HL-60/S4 treated with phorbol 12-myristate 13-acetate at 8.2 ng/mL for 4 days and 3 days (cell line): ENCODE data around the gene REL.
"Not testable (repeated sequence)": the region's sequence is repeated elsewhere in the genome, so short reads cannot be mapped to it uniquely, and the experiment has no call there.

Experiments used
- in situ Hi-C: fragments of 300-500 bp; cut with MboI; formaldehyde crosslinking; loops from 2 replicates; pipeline ENCODE4 v1.15.0; 2022; ENCODE audit warnings: low sequenced_read_pairs

The REL gene

GRCh38 chr2:60881047-60881932 lies at the start of gene REL:
REL (plus strand) TSS chr2:60881574; CDS start chr2:60881841, 267 bp downstream.
- in situ Hi-C loops: no loop called here

DNA sequence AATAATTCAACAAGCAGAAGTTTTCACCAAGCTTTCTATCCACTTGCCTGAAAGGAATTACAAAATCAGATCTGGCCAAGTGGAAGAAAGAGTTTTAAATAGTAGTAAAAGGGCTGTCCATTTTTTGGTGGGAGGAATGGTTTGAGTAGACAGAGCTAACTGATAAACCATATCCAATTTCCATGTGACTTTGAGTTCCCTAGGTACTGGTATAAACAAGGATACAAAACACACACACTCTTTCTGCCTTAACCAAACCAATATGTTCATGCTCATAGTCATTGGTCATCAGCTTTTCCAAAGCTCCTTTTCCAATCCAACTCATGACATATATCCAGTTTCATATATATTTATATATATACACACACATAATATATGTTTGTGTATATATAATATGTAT lies 49.5 kb upstream of the REL start:
- in situ Hi-C loops: no loop called here

GRCh38 chr2:60832621-60833020 lies 48.8 kb upstream of the REL start:
- in situ Hi-C loops: no loop called here

DNA sequence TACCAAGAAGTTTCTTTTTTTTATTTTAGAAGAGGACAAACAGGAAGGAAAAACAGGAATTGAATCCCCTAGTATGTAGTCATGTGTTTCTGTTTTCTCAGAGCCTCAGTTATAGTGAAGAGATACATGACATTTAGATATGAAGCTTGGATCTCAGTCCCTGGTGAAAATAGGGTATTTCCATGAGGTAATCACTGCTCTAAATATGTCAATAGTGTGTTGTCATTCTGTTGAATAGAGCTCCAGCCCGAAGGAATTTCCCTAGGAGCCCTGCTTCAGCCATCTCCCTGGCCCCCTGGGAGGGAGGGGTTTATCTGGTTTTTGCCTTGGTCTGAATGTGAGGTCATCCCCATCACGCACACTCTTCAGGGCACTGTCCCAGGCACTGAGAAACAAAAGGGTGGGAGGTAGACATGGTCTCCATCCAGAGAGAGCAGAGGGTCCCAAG lies 47.1 kb upstream of the REL start:
- in situ Hi-C loops: no loop called here

GRCh38 chr2:60836491-60836890 lies 44.9 kb upstream of the REL start:
- in situ Hi-C loops: no loop called here

DNA sequence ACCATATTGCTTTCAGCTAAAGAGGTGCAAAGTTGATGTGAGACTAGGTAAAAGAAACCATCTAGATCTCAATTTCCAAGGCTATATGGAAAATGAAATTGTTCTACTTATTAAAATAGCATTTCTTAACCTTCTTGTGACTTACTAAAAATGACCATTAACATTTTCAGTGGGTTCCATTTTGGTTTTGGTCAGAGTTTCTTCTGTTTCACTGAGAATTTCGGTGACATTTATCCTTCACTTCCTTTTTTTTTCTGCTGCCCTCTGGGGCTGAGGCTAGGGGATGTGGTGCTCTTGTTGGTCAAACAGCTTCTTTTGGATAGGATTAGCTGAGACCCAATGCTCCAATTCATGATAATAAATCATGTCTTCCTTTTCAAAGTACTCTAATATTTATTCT lies 44.3 kb upstream of the REL start:
- in situ Hi-C loops: no loop called here

DNA sequence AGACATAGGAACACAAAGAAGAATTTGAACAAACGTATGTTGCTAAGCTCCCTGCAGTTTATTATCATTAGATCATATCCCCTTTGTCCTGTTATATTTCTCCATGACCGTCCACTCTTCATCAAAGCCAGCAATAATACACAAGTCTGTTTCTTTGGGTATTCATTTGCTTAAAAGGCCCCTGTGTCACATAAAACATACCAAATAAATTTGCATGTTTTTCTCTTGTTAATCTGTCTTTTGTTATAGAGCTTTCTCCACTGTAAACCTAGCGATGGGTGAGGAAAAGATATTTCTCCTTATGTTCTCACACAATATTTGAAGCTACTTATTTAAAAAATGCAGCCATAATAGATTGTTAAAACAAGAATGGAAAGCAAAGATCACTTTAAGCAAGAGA lies 42.9 kb upstream of the REL start:
- in situ Hi-C loops: no loop called here

DNA sequence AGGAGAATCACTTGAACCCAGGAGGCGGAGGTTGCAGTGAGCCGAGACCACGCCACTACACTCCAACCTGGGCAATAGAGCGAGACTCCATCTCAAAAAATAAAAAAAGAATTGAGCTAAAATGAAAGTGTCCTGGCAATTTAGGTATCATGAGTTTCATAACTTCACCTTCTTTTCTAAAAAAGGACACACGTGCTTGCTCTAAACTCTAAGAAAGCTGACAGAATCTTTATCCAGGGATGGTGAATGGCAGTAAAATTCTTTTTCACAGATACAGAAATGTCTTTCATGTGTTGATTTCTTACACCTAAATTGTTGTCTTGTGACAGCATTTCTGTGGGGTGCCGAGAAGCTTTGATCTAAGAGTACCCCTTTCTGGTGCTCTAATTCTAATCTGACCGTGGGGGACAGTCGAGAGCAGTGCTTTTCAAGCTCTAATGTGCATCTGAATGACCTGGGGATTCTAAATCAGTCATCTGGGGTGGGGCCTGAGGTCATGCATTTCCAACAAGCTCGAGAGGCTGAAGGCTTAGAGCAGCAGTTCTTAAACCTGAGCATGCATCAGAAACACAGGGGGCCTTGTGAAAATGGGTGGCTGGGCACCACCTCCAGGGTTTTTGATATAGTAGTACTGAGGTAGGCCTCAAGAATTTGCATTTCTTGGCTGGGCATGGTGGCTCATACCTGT lies 42.1 kb upstream of the REL start:
- in situ Hi-C loops: no loop called here

GRCh38 chr2:60840880-60841279 lies 40.5 kb upstream of the REL start:
- in situ Hi-C loops: no loop called here

- in situ Hi-C loops: no loop called here
Observed at GRCh38 chr2:60843006-60843405, 38.4 kb upstream of the REL start.

DNA sequence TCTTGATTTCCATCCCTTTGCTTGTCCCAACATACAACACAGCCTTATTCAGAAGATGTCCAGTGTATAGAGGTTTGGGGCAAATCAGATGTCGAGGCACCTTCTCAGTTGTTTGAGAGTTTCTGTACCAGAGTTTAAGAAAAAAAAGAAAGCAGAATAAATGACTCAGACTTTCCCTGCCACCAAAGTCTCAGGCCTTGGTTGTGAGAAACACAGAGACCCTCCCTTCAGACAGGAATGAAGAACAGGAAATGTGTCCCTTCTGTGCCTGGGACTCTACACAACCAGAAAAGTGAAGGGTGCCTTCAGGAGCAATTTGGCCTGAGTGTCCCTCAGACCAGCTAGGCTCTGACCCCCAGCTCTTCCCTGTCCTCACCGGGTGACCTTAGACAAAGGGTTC lies 37.3 kb upstream of the REL start:
- in situ Hi-C loops: no loop called here

DNA sequence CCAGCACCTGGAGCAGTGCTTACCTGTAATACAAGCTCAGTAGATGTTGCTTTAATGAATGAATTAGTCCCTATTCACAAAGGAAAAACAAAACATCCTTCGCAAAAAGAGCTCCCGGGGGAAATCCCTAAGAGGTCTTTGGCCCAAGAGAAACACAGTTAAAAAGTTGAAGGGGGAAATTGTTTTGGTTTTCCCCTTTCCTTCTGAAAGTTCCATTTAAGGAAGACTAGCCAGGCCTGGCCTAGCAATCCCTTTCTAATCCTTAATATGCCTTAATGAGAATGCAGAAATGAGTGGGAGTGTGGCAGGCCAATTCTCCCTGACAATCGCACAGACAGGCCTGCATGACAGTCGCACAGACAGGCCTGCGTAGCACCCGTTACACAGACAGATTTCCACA lies 33.5 kb upstream of the REL start:
- in situ Hi-C loops: no loop called here

DNA sequence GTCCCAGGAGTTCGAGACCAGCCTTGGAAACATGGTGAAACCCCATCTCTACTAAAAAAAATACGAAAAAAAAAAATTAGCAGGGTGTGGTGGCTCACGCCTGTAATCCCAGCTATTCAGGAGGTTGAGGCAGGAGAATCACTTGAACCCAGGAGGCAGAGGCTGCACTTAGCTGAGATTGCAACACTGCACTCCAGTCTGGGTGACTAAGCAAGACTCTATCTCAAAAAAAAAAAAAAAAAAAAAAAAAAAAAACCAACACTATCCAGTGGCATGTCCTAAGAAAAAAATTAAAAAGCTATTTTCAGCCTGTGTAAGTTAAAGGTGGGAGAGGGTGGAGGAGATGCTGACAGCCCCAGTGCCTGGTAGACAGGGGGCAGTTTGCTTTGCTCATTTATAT lies 32.2 kb upstream of the REL start:
- in situ Hi-C loops: no loop called here

- in situ Hi-C loops: no loop called here
Observed at GRCh38 chr2:60852282-60852860, 29.0 kb upstream of the REL start.

- in situ Hi-C loops: no loop called here
Observed at GRCh38 chr2:60853531-60853930, 27.8 kb upstream of the REL start.

GRCh38 chr2:60855989-60856669 lies 25.2 kb upstream of the REL start:
- in situ Hi-C loops: no loop called here

- in situ Hi-C loops: no loop called here
Observed at GRCh38 chr2:60857056-60857455, 24.3 kb upstream of the REL start.

DNA sequence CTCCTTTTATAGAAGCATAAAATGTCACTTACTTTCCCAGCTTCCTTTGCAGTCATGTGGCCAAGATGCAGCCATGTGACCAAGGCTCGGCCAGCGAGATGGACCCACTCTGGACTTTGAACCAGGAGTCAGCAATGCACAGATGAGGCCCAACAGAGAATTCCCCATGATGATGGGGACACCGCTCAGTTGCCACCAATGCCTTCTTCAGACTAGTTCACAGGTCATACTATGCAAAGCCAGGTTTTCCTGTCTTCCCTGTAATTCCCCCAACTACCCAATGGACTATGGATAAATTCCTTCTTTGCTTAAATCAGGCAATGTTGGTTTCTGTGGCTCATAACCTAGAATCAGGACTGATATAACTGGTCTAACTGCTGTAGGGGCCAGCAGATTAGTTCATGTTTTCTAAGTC lies 22.5 kb upstream of the REL start:
- in situ Hi-C loops: no loop called here

GRCh38 chr2:60861736-60862135 lies 19.6 kb upstream of the REL start:
- in situ Hi-C loops: no loop called here

DNA sequence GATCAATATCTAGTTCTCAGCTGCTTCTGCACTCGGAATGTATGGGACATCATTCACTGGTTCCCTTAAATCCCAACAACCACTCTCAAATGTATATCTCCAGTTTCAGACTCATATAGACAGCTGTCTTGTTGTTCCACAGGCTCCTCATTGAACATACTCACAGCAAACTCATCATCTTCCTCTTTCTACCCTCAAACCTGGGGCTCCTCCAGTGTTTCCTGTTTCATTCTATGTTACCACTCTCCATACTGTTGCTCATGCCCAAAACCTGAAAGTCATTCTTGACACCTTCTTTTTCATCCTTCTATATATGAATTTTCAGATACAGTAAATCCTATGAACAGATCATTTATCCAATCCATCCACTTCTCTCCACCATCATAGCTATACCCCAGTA lies 18.7 kb upstream of the REL start:
- in situ Hi-C loops: no loop called here

GRCh38 chr2:60865361-60865760 lies 16.0 kb upstream of the REL start:
- in situ Hi-C loops: not testable (repeated sequence)
